Measurements from ENCODE around the gene ANKRD1. TPM values are rescaled to one million over a fixed set of nuclear protein-coding genes. Genes with fewer than 3 reads are reported as not detected.

ANKRD1 gene
- polyA plus RNA-seq, 3 donors: 0.81 to 1.5 (median 0.91) TPM

Other genes starting within 250 kb of the ANKRD1 start
- gene HTR7, start 63.0 kb downstream of the ANKRD1 start, polyA plus RNA-seq (ENCODE audit: insufficient read length in 3 of 3): under 1 TPM; 0.16 to 0.40 (median 0.33) TPM
- gene RPP30, start 49.1 kb downstream of the ANKRD1 start, polyA plus RNA-seq (ENCODE audit: insufficient read length in 3 of 3): 10 to 100 TPM; 51.9 to 53.3 (median 53.0) TPM